HFF-Myc (cell line): ENCODE results near the gene UGT1A5.
"Not testable (repeated sequence)": the region's sequence is repeated elsewhere in the genome, so short reads cannot be mapped to it uniquely, and the experiment has no call there.

Experiments used
- DNase-seq: peaks from one replicate; pipeline ENCODE4 v3.0.0-alpha.2; 2011; ENCODE audit warnings: low read depth; ENCODE audit errors: extremely low read depth
- H3K4me3 ChIP-seq: replicated peaks from 2 replicates; pipeline ENCODE4 v1.5.1; 2011; ENCODE audit warnings: low read depth, mild to moderate bottlenecking, control low read depth, low read length
- CTCF ChIP-seq: IDR thresholded peaks from 2 replicates; pipeline ENCODE4 v1.5.1; 2012; ENCODE audit warnings: mild to moderate bottlenecking, low read depth, low read length, control low read depth; ENCODE audit errors: missing control alignments

The UGT1A5 gene

GRCh38 chr2:233714121-233714520 lies 1.4 kb downstream of the UGT1A5 start:
- DNase-seq = no peak

GRCh38 chr2:233718552-233718951 lies 5.8 kb downstream of the UGT1A5 start, which contains the start of gene UGT1A4:
UGT1A4 (plus strand) TSS chr2:233718736; CDS start chr2:233718821, 85 bp downstream.
- H3K4me3 ChIP-seq = no peak within 1 kb of the TSS
- no peak for DNase-seq

More at GRCh38 chr2:233714121-233714520, 1.4 kb downstream of the UGT1A5 start:
- no peak overlapping the region for H3K4me3 ChIP-seq
- no peak for TF ChIP-seq CTCF

GRCh38 chr2:233728723-233729301 lies 16.1 kb downstream of the UGT1A5 start, which contains the start of gene UGT1A3:
UGT1A3 (plus strand) TSS chr2:233729042; CDS start chr2:233729127, 85 bp downstream.
- H3K4me3 ChIP-seq = no peak within 1 kb of the TSS
- no peak for TF ChIP-seq CTCF
- DNase-seq = no peak

More at GRCh38 chr2:233718552-233718951, 5.8 kb downstream of the UGT1A5 start, which contains the start of gene UGT1A4:
- TF ChIP-seq CTCF = no peak

GRCh38 chr2:233736868-233737653 lies 24.4 kb downstream of the UGT1A5 start:
- DNase-seq = not testable (repeated sequence)

GRCh38 chr2:233740870-233741269 lies 28.2 kb downstream of the UGT1A5 start:
- no peak for TF ChIP-seq CTCF
- DNase-seq = no peak
- no peak overlapping the region for H3K4me3 ChIP-seq

More at GRCh38 chr2:233736868-233737653, 24.4 kb downstream of the UGT1A5 start:
- H3K4me3 ChIP-seq = not testable (repeated sequence)

- TF ChIP-seq CTCF = no peak
- no peak overlapping the region for H3K4me3 ChIP-seq
- DNase-seq = no peak
These were observed 31.0 kb downstream of the UGT1A5 start for GRCh38 chr2:233743464-233744259.
